Stimulated activated effector memory CD8-positive, alpha-beta T cell treated with anti-CD3 and anti-CD28 coated beads, Interleukin-12 subunit alpha, Interleukin-12 subunit beta, amount 100 ng/mL, for 72 hours (primary cell): ENCODE data around the gene AFAP1L1.

Experiments used
- ATAC-seq: fragments of 150-1000 bp; cut with Tn5 transposase; 2 replicates; pipeline ENCODE4 v1.10.0; 2021
- DNase-seq, 2 donors: peaks; one replicate each; pipeline ENCODE4 v3.0.0; 2021 to 2022; ENCODE audit warnings: low spot score in 2 of 2
- H3K27ac Mint-ChIP-seq: one replicate; pipeline ENCODE4 v1.8.0; 2022; ENCODE audit warnings: mild to moderate bottlenecking, mixed read lengths
- H3K36me3 Mint-ChIP-seq: one replicate; pipeline ENCODE4 v1.8.0; 2022; ENCODE audit warnings: mild to moderate bottlenecking, mixed read lengths
- H3K4me1 Mint-ChIP-seq: one replicate; pipeline ENCODE4 v1.8.0; 2022; ENCODE audit warnings: mixed read lengths
- H3K4me3 Mint-ChIP-seq: one replicate; pipeline ENCODE4 v1.8.0; 2022; ENCODE audit warnings: mild to moderate bottlenecking, mixed read lengths
- H3K9me3 Mint-ChIP-seq: one replicate; pipeline ENCODE4 v1.8.0; 2022; ENCODE audit warnings: mixed read lengths

The AFAP1L1 gene

DNA sequence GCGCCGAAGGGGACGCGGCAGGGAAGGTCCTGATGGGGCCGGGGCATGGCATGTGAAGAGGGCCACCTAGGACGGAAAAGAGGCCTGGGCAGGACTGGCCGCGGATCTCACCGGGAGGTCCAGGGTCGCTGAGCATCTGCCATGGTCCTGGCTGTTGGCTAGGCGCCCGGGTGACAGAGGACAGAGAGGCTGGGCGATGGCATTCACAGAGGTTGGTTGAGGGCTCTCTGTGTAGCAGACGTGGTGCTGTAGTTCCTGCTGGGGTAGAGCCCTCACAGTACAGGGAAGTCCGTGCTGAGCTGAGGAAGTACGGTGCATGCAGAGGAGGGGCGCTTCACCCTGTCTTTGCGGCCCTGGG is 86.6 kb downstream of the AFAP1L1 start:
- Mint-ChIP-seq H3K36me3 (peaks cover 36% of the 10 kb centered on the region), H3K4me3 (peak overlapping the region; percentile 91), H3K4me1 (peaks cover 61% of the 10 kb centered on the region), H3K27ac (peak overlapping the region; percentile 90), H3K9me3 (no peaks in the 10 kb centered on the region)
- ATAC-seq: peak; percentile 29
- DNase-seq: no peak

DNA sequence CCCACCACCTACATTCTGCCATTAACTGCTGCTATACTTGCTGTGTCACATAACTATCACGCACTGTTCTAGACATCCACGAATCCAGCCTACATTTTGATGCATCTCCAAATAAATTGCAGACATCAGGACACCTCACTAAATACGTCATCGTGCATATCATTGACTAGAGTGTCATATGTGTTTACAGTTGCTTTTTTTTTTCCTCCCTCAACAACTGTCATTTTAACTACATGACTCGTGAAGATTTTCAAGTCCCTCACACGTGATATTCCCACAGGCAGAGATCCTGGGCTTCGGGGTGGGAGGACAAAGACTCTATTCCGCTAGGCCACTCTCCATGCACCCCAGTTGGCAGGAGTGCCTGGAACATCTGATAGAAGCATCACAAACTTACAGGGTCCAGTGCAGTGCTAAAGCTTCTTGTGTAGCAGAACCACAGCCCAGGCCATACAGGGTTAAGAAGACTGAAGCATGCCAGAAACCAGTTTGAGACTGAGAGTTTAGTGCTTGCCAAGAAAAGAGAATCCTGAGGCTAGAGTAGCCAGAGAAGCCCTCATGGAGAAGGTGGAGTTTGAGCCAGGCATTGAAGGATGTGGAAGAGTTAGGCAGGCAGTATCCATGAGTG is 87.3 kb downstream of the AFAP1L1 start:
- no peak for ATAC-seq
- DNase-seq: no peak
- H3K27ac Mint-ChIP-seq: peak overlapping the region; percentile 90
- H3K4me3 Mint-ChIP-seq: peak overlapping the region; percentile 91
- peaks cover 59% of the 10 kb centered on the region for H3K4me1 Mint-ChIP-seq
- H3K9me3 Mint-ChIP-seq: no peaks in the 10 kb centered on the region
- H3K36me3 Mint-ChIP-seq: peaks cover 29% of the 10 kb centered on the region

DNA sequence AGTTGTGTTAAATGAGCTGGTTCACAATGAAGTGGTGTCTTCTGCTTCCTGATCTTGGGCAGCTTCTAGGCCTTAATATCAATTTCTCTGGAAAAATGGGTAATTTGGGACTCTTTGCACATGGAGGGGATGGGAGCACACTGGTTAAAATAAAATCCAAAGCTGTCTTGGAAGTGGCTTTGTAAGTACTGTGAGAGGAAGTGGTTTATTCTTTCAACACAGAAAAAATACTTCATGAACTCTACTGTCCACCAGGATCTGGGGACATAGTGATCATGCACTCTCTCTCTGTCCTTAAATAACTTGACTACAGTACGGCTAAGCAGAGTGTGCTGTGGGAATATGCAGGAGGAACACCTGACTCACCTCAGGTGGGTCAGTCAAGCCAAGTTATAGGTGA is 88.6 kb downstream of the AFAP1L1 start:
- Mint-ChIP-seq H3K36me3 (peaks cover 16% of the 10 kb centered on the region), H3K4me3 (no peak overlapping the region), H3K4me1 (peaks cover 48% of the 10 kb centered on the region), H3K27ac (peak overlapping the region; percentile 90), H3K9me3 (no peaks in the 10 kb centered on the region)
- no peak for ATAC-seq
- DNase-seq: no peak

DNA sequence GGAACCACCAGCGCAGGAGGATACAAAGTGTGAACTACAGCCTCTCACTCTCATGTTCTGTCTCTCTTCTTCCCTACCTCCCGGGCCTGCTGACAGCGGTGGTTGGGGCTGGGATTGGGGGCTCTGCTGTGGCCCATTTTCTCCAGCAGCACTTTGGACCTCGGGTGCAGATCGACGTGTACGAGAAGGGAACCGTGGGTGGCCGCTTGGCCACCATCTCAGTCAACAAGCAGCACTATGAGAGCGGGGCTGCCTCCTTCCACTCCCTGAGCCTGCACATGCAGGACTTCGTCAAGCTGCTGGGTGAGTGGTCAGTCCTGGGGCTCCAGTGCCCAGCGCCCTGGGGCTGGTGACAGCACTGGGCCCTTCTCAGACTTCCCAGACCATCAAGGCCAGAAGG is 90.9 kb downstream of the AFAP1L1 start:
- Mint-ChIP-seq H3K27ac (peak overlapping the region; percentile 32), H3K9me3 (no peaks in the 10 kb centered on the region), H3K4me1 (peaks cover 34% of the 10 kb centered on the region), H3K36me3 (peaks cover 6% of the 10 kb centered on the region), H3K4me3 (no peak overlapping the region)
- DNase-seq (no peak), ATAC-seq (no peak)

DNA sequence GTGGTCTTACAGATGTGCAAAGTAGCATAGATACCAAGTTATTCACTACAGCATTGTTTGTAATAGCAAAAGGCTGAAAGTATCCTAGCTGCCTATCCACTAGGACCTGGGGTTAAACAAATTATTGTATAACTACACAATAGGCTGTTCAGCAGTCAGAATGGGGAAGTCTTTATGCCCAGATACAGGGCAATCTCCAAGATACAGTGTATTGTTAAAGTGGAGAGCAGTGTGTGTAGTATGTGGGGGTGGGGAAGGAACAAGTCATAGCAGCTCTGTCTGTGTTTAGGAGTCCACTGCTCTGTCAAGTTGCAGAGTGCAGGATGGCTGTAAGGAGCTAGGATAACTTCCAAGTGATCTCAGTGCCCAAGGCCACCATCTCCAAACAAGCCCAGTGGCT is 91.7 kb downstream of the AFAP1L1 start:
- ATAC-seq: no peak
- no peaks in the 10 kb centered on the region for H3K9me3 Mint-ChIP-seq
- no peak overlapping the region for H3K27ac Mint-ChIP-seq
- H3K4me1 Mint-ChIP-seq: peaks cover 34% of the 10 kb centered on the region
- H3K4me3 Mint-ChIP-seq: no peak overlapping the region
- peaks cover 2% of the 10 kb centered on the region for H3K36me3 Mint-ChIP-seq
- DNase-seq: no peak

DNA sequence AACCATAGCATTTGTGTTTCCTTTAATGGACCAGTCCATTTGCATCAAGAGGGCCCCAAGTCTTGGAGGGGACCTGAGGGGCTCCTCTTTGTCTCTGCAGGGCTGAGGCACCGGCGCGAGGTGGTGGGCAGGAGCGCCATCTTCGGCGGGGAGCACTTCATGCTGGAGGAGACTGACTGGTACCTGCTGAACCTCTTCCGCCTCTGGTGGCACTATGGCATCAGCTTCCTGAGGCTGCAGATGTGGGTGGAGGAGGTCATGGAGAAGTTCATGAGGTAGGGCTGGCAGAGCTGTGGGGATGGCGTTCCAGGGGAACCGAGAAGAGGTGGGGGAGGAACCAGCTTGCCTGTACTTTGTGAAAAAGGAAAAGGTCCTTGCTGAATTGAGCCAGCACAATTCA is 92.3 kb downstream of the AFAP1L1 start:
- no peak overlapping the region for H3K27ac Mint-ChIP-seq
- ATAC-seq: no peak
- DNase-seq: no peak
- H3K36me3 Mint-ChIP-seq: no peaks in the 10 kb centered on the region
- H3K9me3 Mint-ChIP-seq: no peaks in the 10 kb centered on the region
- no peak overlapping the region for H3K4me3 Mint-ChIP-seq
- peaks cover 29% of the 10 kb centered on the region for H3K4me1 Mint-ChIP-seq

DNA sequence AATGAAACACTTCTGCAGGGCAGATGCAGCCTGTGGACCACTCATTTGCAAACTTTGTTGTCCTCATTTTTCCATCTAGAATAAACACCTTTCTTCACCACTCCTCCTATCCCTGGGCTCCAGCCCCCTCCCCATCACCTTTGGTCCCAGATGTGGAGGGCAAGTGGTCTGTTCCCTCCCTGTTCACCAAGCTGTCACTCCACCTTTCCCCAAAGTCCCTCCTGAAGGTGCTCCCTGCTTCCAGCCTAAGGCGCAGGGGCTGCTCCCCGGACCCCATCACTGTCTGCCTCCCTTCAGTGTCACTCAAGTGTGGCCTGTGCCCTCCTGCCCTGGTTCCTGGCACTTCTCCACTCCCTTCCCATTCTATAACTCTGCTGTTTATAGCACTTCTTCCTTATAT is 93.1 kb downstream of the AFAP1L1 start:
- H3K27ac Mint-ChIP-seq: peak overlapping the region; percentile 53
- no peak for ATAC-seq

DNA sequence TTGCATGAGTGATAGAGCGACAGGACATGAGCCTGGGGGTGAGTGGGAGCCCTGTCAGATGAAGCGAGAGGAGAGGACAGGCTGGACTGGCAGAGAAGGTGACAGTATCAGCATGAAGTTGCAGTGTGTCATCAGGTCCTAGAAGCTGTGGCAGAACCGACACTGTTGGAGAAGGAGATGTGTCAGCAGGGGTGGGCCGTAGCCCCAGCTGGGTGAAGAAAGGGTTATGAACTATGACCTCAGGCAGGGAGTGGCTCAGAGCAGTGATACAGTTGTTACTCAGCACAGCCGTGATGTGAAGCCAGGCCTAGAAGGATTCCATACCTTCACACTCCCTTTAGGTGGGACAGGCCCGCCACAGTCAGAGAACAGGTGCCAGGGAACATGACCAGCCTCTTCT is 93.8 kb downstream of the AFAP1L1 start:
- H3K36me3 Mint-ChIP-seq: no peaks in the 10 kb centered on the region
- no peak for DNase-seq
- ATAC-seq: peak; percentile 71
- H3K27ac Mint-ChIP-seq: peak overlapping the region; percentile 53
- no peaks in the 10 kb centered on the region for H3K9me3 Mint-ChIP-seq
- H3K4me1 Mint-ChIP-seq: peaks cover 15% of the 10 kb centered on the region
- no peak overlapping the region for H3K4me3 Mint-ChIP-seq

More for the DNA sequence above, 93.1 kb downstream of the AFAP1L1 start:
- DNase-seq: no peak
- peaks cover 22% of the 10 kb centered on the region for H3K4me1 Mint-ChIP-seq
- no peak overlapping the region for H3K4me3 Mint-ChIP-seq
- H3K9me3 Mint-ChIP-seq: no peaks in the 10 kb centered on the region
- no peaks in the 10 kb centered on the region for H3K36me3 Mint-ChIP-seq

DNA sequence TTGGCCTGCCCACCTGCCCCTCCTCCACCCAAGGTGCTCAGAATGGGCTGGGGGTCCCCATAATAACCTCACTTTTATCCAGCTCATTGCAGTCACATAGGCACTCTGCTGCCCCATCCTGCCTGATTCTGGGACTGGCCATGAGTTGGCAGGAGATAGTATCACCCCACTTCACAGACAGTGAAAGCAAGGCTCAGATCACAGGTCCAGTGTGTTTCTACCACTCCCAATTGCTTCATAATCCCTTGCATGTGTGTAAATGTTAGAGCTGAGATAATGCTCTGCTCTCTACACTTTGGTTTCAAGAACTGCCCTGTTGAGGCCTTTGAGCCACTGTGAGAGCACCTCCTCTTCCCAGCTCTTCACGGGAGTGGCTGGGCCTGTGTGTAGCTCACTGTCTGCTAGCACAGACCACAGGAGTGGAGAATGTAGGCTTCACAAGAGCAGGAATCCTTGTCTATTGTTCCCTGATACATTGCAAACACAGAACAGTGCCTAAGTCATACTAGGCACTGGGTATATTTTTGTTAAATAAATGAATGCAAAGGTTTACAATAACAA is 94.6 kb downstream of the AFAP1L1 start:
- H3K9me3 Mint-ChIP-seq: no peaks in the 10 kb centered on the region
- no peaks in the 10 kb centered on the region for H3K36me3 Mint-ChIP-seq
- ATAC-seq (no peak), DNase-seq (no peak)
- no peak overlapping the region for H3K4me3 Mint-ChIP-seq
- H3K27ac Mint-ChIP-seq: no peak overlapping the region
- peaks cover 14% of the 10 kb centered on the region for H3K4me1 Mint-ChIP-seq

DNA sequence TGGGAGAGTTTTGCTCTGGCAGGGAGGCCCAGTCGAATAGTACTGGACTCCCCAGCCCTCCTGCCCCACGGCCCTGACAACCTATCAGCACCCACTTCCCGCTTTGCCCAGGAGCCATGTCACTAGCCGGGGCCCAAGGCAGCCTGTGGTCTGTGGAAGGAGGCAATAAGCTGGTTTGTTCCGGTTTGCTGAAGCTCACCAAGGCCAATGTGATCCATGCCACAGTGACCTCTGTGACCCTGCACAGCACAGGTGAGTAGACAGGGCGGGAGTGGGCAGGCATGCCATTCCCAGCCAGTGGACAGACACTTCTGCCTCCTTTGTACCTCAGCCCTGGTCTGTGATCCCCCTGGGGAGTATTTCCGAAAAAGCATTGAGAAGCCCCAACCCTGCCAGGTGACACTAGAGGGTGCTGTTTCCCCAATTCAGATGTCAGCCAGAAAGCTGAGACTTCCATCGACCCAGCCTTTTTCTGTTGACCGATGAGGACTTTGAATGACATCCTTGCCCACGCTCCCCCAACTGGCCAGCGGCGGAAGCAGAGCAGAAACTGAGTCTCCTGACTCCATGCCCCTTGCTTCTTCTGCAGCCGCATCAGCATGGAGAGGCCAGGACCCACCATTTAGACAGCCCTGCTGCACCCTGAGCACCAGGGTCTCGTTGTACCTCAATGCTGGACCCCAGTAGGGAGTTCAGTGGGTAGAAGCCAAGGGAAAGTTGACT is 95.8 kb downstream of the AFAP1L1 start:
- peak; percentile 59 for ATAC-seq
- DNase-seq: peak; percentile 28 to 74
- H3K27ac Mint-ChIP-seq: no peak overlapping the region
- peaks cover 18% of the 10 kb centered on the region for H3K4me1 Mint-ChIP-seq
- H3K9me3 Mint-ChIP-seq: no peaks in the 10 kb centered on the region
- H3K4me3 Mint-ChIP-seq: no peak overlapping the region
- no peaks in the 10 kb centered on the region for H3K36me3 Mint-ChIP-seq

DNA sequence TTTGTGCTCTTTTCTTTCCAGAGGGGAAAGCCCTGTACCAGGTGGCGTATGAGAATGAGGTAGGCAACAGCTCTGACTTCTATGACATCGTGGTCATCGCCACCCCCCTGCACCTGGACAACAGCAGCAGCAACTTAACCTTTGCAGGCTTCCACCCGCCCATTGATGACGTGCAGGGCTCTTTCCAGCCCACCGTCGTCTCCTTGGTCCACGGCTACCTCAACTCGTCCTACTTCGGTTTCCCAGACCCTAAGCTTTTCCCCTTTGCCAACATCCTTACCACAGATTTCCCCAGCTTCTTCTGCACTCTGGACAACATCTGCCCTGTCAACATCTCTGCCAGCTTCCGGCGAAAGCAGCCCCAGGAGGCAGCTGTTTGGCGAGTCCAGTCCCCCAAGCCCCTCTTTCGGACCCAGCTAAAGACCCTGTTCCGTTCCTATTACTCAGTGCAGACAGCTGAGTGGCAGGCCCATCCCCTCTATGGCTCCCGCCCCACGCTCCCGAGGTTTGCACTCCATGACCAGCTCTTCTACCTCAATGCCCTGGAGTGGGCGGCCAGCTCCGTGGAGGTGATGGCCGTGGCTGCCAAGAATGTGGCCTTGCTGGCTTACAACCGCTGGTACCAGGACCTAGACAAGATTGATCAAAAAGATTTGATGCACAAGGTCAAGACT is 96.5 kb downstream of the AFAP1L1 start:
- H3K27ac Mint-ChIP-seq: no peak overlapping the region
- no peaks in the 10 kb centered on the region for H3K9me3 Mint-ChIP-seq

DNA sequence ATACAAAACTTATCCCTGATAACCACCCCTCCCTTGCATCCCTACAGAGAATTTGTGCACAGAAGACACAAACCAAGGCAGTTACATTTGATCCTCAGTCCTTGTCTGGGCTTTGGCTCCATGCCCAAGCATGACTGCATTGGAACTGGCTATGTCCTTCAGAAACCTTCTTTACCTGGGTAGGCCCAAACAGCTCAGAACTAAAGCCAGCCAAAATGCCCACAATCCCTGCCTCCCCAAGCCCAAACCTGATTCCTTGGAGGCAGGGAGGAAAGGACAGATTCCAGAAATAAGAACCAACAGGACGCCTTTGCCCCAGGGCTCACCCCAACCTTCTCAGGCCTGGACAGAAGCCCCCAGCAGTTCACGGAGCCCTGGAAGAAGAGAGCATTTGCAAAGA is 99.2 kb downstream of the AFAP1L1 start:
- Mint-ChIP-seq H3K9me3 (no peaks in the 10 kb centered on the region), H3K4me1 (peaks cover 18% of the 10 kb centered on the region), H3K27ac (no peak overlapping the region), H3K4me3 (no peak overlapping the region), H3K36me3 (no peaks in the 10 kb centered on the region)
- ATAC-seq: no peak
- DNase-seq: no peak

More for the DNA sequence above, 96.5 kb downstream of the AFAP1L1 start:
- ATAC-seq: no peak
- Mint-ChIP-seq H3K4me3 (no peak overlapping the region), H3K36me3 (no peaks in the 10 kb centered on the region), H3K4me1 (peaks cover 18% of the 10 kb centered on the region)
- no peak for DNase-seq

DNA sequence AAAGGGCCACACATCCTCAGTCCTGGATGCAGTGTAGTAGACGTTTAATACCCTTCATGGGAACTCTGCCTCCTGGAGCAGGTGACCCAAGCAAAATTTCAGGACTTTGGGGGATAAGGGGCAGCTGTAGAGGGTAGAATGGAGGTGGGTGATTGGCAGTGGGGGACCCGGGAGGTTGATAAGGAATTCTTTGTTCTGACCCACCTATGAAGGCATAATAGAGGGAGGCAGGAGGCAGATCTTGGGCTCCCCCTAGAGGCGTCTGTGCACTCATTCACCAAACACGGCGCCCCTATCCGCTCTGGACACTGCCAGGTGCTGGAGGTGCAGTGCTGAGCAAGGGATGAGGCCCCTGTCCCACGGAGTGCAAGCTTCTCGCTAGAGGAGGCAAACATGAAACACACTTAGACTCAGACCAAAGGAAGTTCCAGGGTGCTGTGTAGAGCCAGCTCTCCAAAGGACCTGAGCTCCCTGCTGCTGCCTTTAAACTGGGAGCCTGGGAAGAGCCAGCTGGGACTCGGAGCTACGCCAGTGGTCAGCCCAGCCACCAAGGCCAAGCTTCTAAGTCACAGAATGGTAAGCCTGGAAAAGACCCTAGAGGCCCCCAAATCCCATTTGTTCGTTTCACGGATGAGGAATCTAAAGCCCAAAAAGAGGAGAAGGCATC is 99.8 kb downstream of the AFAP1L1 start:
- peaks cover 18% of the 10 kb centered on the region for H3K4me1 Mint-ChIP-seq
- no peak overlapping the region for H3K4me3 Mint-ChIP-seq
- no peaks in the 10 kb centered on the region for H3K9me3 Mint-ChIP-seq
- peak; percentile 91 for ATAC-seq
- no peaks in the 10 kb centered on the region for H3K36me3 Mint-ChIP-seq
- no peak overlapping the region for H3K27ac Mint-ChIP-seq
- peak; percentile 51 to 79 for DNase-seq

DNA sequence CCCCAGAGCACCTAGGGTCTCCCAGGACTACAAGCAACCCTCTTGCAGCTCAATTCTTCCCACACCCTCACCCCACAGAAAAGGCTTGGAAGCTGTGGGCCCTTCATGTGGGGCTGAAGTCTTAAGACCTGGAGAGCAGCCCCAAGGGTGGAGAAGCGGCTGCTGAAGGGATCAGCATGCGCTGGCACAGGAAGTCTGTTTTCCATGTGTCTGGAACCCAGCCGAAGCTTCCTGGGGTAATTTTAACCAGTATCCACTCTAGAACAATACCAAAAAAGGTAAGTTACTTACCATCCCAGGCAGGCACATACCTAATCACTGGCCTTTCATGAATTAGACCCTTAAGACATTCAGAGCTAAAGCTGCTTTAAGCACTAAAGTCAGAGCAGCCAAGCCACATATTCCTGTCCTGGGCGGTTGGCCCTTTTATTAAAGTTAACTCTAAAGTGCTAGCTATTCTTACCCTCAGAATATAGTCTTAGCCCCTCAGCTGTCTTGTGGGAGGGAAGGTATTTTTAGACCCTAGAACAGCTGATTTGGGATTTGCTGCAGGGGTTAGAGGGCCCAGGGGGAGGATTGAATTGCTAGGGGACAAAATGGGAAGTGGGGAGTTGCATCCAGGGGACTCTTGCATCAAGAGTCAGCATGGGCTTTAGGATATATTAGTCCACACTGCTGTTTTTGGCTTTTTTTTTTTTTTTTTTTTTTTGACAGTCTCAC is 100.6 kb downstream of the AFAP1L1 start:
- H3K9me3 Mint-ChIP-seq: no peaks in the 10 kb centered on the region
- H3K4me3 Mint-ChIP-seq: no peak overlapping the region
- ATAC-seq (no peak), DNase-seq (no peak)
- no peaks in the 10 kb centered on the region for H3K36me3 Mint-ChIP-seq
- H3K4me1 Mint-ChIP-seq: peaks cover 14% of the 10 kb centered on the region
- H3K27ac Mint-ChIP-seq: no peak overlapping the region

DNA sequence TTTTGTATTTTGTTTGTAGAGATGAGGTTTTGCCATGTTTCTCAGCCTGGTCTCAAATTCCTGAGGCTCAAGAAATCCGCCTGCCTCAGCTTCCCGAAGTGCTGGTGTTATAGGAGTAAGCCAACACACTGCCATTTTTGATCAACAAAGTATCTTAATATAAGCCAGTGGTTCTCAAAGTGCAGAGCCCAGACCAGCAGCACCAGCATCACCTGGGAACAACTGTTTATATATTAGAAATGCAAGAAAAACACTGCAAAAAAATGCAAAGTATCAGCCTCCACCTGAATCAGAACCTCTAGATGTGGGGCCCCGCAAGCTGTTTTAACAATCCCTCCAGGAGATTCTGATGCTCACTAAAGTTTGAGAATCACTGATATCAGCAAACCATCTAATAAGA is 101.3 kb downstream of the AFAP1L1 start:
- Mint-ChIP-seq H3K9me3 (no peaks in the 10 kb centered on the region), H3K36me3 (no peaks in the 10 kb centered on the region), H3K4me3 (no peak overlapping the region), H3K27ac (no peak overlapping the region), H3K4me1 (peaks cover 11% of the 10 kb centered on the region)
- DNase-seq (no peak), ATAC-seq (no peak)
